SW480 (cell line): ENCODE measurements around the gene CYP2W1.

Source experiments
- DNase-seq: peaks from one replicate; pipeline ENCODE4 v3.0.0-alpha.2; 2016; ENCODE audit warnings: low spot score

Gene CYP2W1

DNA sequence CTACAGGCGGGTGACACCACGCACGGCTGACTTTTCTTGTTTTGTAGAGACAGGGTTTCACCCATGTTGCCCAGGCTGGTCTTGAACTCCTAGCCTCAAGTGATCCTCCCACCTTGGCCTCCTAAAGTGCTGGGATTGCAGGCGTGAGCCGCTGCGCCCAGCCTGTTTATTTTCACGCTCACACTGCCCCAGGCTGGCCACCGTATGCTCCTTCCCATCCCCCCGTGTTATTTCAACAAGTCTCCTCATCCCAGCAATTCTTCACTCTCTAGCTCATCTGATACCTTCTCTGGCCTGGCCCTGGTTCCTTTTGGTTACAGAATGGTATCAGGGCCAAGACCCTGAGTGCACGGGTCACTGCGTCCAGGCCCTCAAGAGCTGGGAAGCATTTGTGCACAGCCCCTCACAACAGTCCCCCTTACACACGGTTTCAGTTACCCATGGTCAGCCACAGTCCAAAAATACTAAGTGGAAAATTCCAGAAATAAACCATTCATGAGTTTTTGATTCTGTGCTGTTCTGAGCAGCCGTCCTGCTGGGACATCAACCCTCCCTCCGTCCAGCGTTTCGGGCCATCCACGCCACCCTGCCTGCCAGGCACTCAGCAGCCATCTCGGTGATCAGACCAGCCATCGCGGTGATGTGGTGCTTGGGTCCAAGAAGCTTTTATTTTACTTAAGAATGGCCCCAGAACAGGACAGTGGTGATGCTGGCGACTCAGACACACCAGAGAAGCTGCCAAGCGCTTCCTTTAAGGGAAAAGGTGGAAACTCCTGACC lies 16.5 kb upstream of the CYP2W1 start:
- DNase-seq = no peak

DNA sequence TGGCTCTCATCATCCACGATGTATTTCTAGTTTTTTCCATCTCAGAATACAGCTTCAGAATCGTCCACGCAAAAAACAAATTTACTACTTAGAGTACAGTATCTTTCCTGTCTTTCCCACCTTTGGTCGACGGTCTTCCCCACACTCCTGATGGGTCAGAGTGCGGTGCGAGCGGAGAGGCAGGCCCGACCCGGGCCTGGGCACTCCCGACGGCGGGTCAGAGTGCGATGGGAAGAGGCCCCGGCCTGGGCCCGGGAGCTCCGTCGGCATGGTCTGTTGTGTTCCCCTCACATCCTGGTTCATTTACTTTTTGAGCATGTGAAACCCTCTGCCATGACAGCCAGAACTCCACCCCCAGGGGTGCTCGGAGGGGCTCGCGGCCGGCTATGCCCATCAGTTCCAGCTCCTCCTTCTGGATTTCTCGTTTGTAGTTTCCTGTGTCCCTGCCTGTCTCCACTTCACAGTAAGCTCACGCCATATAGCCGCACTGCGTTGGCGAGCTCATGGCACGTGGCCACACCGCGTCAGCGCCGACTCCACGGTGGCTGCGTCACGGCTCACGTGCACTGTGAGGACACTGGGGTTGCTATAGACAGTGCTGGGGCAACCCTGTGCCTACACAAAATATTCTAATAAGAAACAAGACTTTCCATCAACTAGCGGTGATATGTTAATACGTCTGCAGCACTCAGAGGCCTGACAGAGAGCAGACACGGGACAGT lies 15.5 kb upstream of the CYP2W1 start:
- DNase-seq = no peak

DNA sequence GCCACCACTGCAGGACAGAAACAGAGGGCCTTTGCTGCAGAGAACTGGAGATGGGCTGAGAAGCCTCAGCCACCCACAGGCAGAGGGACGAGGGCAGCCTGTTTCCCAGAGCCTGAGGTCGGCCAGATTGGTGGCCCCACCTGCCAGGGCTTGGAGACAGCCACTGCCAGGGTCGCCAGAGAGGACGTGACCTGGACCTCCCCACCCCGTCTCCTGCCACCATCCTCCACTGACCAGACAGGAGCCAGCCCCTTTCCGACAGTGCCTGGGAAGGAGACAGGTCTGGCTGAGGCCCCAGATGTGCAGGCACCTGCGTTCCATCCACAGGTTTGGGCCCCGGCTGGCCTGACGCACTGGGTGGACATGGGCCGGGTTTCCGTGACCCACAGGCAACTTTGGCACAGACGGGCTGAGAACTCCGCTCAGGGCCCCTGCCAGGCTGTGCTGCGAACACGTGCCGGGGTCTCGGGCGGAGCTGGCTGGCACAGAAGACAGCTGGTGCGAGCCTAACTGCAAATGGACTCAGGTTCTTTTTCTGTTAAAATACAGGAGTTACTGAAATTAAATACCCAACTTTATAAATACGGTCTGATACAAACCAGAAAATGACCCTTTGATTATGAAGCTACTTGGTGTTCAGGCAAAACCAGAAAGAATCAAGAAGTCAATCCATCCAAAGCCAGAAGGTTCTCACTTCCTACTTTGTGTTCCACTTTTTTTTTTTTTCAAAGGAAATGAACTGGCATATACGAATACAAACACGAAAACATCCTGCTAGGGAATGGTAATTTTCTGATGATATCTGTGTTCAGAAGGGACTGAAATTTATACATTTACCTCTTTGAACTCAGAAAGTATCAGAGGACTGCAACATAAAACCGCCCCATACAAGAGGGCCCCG lies 14.5 kb upstream of the CYP2W1 start:
- DNase-seq = no peak

DNA sequence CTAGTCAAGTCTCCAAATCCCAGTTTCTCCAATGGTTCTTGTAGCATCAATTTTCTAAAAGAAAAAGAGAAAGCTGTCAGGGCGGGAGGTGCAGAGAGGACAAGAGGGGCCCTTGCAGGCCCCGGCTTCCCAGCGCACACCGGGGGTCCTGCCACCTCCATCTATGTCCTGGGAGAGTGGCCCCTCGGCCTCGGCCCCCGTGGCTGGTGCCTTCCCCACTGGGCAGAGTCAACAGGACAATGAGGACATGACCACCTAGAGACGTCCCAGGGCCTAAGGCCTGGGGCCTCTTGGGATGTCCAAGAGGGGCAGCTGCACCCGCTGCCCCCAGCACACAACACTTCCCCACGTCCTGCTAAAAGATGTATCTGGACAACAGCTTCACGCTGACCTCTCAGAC lies 13.6 kb upstream of the CYP2W1 start:
- no peak for DNase-seq

DNA sequence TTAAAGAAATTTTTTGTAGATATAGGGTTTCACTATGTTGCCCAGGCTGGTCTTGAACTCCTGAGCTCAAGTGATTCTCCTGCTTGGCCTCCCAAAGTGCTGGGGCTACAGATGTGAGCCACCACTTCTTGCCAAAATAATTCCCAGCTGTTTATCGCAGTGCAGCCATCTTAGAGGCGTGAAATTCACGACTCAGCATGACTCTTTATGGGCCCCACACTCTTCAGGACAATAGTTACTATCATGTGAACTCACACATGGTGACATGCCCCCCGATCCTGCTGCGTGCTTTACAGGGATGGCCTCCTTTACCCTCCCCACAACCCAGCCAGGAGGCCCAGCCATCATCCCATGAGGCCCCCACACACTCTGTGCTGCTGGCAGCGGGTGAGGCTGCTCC lies 12.2 kb upstream of the CYP2W1 start:
- DNase-seq = no peak

DNA sequence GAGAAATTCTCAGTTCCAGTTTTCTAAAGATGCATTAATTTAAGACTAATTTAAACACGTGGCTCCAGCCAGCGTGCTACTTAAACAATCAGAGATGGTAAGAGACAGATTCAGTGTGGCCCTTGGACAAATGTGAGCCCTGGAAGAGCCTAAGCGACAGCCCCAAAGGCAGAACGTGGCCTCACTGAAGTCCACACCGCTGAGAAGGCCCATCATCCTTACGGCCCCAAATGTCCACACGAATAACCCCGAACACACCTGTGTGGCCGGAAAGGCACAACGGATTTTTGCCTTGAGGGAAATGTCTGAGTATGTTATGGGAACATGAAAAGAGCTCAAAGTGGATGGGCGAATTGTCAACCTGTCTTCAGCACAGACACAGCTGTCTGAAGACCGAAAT lies 10.9 kb upstream of the CYP2W1 start:
- no peak for DNase-seq

DNA sequence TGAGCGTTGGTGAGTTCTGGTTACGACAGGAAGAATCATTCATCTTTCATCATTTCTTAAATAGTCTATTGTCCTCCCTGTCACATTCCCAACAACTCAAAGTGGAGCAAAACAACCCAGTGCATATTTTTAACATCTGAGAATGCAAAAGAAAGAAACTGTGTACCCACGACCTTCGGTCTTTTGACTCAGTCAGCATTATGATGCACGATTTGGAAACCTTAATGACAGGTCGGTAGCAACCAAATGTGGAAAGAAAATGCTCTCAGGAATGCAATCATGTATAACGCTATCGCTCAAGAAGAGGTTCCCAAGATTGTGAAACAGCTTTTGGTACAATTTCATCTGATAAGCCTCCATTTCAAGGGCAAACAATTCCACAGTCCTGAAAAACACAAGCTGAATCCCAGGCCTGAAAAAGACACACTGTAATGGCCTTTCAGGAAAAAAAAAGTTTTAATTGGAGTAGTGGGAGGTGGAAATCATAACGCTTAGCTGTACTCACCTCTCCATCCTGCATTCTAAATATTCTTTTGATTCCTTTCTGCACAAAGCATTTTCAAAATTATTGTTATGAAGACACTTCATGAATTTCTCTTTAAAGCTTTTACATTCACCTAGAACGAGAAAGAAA lies 10.2 kb upstream of the CYP2W1 start:
- no peak for DNase-seq

DNA sequence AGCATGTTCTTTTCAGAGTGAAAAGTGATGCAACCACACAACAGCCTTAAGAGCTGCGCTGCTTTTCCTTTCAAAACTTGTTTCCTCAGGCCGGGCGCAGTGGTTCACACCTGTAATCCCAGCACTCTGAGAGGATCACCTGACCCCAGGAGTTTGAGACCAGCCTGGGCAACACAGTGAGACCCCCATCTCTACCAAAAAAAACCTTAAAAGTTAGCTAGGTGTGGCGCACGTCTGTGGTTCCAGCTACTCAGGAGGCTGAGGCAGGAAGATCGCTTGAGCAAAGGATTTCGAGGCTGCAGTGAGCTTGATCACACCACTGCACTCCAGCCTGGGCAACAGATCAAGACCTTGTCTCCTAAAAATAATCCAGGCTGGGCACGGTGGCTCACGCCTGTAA lies 9.7 kb upstream of the CYP2W1 start:
- DNase-seq = no peak

DNA sequence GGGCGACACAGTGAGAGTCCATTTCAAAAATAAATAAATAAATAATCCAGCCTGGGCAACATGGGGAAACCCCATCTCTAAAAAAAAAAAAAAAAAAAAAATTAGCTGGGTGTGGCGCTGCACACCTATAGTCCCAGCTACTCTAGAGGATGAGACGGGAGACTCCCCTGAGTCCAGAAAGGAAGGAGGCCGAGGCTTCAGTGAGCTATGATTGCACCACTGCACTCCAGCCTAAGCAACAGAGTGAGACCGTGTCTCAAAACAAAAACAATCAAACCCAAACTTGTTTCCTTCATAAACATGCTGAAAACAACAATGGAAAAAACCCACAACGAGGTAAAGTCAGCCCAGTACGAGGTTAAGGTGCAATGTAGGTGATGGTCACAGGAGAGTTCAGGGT lies 8.8 kb upstream of the CYP2W1 start:
- peak; percentile 52 for DNase-seq

DNA sequence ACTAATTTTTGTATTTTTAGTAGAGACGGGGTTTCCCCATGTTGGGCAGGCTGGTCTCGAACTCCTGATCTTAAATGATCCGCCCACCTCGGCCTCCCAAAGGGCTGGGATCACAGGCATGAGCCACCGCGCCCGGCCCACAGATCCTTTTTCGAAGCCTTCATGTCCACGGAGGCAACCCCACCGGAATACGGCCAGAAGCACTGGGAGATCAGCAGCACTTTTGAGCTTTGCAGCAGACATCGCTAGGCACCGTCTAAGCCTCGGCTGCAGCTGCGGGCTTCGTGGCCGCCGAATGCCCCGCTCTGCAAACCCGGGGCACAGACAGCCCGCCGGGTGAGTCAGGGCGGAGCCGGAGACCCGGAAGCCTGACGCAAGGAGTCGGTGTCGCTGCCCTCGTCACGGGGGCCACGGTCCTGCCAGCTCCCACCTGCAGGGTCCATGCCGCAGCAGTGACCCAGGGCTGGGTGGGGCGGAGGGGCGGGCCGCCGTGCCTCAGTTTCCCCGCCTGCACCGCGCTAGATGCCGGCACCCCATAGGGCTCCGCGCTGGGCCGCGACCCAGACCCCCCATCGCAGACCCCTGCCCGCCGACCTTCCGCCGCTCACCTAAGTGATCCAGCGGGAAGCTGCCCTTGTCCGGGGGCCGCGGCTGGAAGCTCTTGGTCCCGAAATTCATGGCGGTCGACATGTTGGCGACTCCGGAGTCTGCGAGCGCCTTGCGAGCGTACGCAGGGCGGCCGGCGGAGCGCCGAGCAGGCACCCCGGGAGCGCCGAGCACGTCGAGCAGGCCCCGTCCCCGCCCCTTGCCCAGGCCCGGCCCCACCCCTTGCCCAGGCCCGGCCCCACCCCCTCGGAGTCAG lies 7.9 kb upstream of the CYP2W1 start, which contains the start of gene COX19:
Gene COX19, minus strand, starts transcription at position 730 of the 862 bp plus-strand sequence. Its CDS starts 40 bp downstream, at position 690.
- peak; percentile 89 for DNase-seq

DNA sequence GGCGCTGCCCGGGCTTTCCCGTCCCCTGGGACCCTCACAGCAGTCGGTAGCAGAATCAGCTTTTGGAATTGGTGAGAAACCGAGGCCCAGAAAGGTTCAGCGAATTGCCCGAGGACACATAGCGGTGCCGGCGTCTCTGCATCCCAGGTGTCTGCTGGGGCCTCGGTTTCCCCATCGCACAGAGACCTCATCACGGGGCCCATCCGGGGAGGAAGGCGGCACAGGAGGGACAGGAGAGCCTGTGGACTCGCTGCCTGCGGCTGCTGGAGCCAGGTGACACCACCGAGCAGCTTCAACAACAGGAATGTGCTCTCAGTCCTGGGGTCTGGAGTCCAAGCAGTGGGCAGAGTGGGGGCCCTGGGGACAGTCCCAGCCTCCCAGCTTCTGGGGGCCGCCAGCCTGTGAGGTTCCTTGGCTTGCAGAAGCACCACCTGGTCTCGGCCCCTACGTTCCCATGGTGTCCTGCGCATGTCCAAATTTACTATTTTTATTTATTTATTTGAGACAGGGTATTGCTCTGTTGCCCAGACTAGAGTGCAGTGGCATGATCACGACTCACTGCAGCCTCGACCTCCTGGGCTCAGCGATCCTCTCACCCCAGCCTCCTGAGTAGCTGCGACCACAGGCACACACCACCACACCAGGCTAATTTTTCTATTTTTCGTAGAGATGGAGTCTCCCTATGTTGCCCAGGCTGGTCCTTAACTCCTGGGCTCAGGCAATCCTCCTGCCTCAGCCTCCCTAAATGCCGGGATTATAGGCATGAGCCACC lies 7.1 kb upstream of the CYP2W1 start:
- no peak for DNase-seq

DNA sequence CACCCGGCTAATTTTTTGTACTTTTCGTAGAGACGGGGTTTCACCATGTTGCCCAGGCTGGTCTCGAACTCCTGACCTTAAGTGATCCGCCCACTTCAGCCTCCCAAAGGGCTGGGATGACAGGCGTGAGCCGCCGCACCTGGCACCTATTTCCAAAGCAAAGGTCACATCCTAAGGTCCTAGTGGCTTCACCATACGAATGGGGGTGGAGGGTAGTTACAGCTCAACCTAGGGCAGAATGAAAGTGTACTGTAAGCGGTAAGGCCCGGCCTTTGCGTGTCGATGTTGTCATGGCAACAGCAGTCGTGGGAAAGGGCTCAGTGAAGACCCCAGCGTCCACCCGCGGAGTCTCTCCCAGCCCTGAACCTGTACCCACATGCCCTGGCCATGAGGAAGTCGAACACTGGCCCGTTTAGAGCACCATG lies 6.1 kb upstream of the CYP2W1 start:
- peak; percentile 68 for DNase-seq

DNA sequence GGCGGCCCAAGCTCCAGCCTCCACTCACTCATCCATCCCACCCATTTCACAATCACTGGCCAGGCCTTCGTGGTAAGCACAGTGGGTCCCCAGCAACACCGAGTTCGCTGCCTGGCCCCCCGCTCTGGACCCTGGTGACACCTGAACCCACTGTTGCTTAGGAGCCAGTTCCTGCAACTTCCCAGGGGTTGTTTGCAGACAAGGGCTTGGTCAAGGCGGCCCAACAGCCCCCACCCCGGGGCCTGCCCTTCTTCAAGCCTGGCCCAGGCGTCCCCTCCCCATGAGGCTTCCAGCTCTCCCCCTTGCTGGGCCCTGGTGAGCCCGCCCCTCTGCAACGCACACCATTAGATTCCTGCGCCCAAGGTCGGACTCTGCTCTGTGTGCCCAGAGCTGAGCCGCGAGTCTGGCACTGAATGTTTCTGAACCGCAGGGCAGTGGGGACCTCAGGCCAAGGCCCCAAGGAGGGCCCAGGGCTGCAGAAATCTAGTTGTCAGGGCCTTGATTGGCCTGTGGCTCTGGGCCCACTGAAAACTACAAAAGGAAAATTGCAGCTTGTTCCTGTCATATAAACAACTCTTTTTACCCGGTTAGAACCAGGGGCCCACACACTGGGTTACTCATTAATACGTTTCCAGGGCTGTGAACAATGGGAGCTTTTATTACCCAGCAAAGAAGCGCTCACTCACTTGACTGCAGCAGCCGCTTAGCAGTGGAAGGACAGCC lies 5.5 kb upstream of the CYP2W1 start:
- DNase-seq = peak; percentile 99

DNA sequence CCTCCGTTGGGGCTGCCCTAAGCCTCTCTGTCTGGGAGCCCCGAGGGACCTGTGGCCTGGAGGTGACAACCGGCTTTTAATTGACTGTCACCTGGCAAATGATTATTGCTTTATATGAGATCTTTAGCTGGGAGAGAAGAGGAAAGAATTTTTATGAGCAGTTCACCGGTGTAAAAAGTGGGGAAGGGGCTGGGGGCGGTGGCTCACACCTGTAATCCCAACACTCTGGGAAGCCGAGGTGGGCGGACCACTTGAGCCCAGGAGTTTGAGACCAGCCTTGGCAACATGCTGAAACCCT lies 5.0 kb upstream of the CYP2W1 start:
- no peak for DNase-seq

DNA sequence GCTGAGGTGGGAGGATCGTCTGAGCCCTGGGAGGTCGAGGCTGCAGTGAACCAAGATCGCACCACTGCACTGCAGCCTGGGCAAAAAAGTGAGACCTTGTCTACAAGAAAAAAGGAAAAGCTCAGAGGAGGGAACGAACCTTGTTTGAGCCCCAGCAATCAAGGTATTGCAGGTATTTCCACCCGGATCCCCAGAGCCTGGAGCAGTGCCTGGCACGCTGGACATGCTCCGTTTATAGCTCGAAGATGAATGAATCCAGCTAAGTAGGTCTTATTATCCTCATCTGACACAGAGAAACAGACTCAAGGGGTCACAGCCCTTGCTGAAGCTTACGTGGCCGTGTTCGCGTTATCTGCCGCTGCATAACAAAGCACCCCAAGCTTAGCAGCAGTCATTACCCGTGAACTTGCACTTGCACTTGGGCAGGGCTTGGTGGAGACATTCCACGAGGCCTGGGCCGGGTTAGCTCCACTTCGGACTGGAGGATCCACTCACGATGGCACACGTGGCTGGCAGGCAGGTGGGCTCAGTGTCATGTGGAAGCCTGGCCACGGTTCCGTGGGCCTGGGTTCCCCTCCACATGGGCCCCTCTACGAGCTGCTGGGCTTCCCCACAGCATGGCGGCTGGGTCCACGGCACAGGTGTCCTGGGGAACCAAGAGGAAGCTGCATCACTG lies 4.4 kb upstream of the CYP2W1 start:
- DNase-seq = no peak

DNA sequence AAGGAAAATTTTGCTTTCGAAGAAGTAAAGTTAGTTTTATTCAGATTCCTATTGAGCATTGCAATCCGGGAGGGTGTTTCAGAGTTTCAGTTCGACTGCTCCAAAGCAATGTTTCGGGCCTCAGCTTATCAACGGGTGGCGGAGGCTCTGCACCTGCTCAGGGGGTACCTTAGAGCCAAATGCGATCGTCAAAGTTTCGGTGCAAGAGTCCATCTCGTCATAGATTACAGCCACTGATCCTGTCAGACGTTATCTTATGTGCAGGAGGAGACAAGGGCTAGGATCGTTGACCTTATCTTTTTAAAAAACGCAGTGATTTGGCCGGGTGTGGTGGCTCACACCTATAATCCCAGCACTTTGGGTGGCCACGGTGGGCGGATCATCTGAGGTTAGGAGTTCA lies 3.8 kb upstream of the CYP2W1 start:
- DNase-seq = no peak

DNA sequence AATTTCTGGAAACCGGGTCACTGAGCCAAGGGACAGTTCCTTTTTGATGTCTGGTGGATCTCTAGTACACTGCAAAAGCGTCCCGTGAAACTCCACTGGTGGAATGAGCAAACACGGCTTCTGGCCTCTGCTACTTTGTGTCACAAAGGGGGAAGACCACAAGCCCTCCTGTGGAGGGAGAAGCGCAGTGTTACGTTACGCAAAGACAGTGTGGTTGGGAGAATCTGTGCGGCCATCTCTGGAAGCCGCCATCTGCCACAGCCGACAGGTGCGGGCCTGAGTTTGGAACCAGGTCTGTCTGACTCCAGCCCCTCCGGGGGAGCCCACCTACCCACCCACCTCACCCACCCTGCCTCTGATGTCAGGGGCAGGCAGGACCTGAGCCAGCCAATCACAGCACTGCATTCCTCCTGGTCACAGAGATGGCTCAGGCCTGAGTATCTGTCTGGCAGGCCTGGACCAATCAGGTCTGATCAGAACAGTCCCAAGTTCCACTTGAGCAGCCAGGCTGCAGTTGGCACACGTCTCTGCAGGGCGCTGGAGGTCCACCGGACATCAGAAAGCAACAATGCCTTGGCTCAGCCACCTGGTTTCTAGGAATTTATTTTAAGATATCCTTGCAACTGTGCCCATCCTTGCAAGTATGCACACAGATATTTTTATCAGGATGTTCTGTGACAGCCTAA lies 3.0 kb upstream of the CYP2W1 start:
- DNase-seq = no peak

DNA sequence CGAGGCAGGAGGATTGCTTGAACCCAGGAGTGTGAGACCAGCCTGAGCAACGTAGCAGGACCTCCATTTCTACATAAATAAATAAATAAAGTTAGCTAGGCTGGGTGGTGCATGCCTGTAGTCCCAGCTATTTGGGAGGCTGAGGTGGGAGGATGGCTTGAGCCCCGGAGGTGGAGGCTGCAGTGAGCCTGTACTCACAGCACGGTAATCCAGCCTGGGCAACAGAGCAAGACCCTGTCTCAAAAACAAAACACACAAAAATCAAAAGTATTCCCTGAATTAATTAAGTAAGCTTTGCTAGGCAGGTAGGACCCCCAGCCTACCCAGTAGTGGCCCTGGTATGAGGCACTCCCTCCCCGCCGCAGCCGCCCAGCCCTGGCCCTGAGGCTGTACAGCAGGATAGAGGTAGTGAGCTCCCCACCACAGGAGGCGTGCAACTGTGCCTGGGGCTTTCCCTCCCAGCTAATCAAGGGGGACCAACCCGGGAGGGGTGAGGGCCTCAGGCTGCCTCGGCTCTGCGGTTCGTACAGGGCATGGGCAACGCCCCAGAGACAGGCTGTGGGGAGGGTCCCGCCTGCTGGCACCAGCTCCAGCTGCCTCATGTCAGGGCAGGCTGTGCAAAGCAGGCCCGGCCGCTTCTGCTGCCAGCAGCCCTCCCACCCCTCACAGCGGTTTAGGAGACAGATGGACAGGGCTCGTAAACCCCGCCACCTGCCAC lies 1.0 kb upstream of the CYP2W1 start:
- no peak for DNase-seq
